AG09309 (cell line): ENCODE results near the gene DNAJC9.

Experiments used
- DNase-seq: peaks from one replicate; pipeline ENCODE4 v3.0.0-alpha.2; 2010; ENCODE audit warnings: low read depth
- H3K4me3 ChIP-seq: 2 replicates; pipeline ENCODE4 v1.5.1; 2011; ENCODE audit warnings: mild to moderate bottlenecking, low read depth, low read length, moderate library complexity; ENCODE audit not compliant: control insufficient read depth
- CTCF ChIP-seq: IDR thresholded peaks from 2 replicates; pipeline ENCODE4 v1.5.1; 2011; ENCODE audit warnings: mild to moderate bottlenecking, low read depth, low read length, inconsistent platforms; ENCODE audit not compliant: insufficient read depth, control insufficient read depth; ENCODE audit errors: missing control alignments

The DNAJC9 gene

GRCh38 chr10:73239908-73240307 lies 7.1 kb downstream of the DNAJC9 start:
- TF ChIP-seq CTCF: no peak
- no peak for DNase-seq
- no peak overlapping the region for H3K4me3 ChIP-seq

- H3K4me3 ChIP-seq: no peak overlapping the region
- TF ChIP-seq CTCF: no peak
- no peak for DNase-seq
Observed at GRCh38 chr10:73238990-73239566, 8.0 kb downstream of the DNAJC9 start.

- no peak overlapping the region for H3K4me3 ChIP-seq
- no peak for DNase-seq
- TF ChIP-seq CTCF: no peak
Observed at GRCh38 chr10:73234695-73235094, 12.4 kb downstream of the DNAJC9 start.

DNA sequence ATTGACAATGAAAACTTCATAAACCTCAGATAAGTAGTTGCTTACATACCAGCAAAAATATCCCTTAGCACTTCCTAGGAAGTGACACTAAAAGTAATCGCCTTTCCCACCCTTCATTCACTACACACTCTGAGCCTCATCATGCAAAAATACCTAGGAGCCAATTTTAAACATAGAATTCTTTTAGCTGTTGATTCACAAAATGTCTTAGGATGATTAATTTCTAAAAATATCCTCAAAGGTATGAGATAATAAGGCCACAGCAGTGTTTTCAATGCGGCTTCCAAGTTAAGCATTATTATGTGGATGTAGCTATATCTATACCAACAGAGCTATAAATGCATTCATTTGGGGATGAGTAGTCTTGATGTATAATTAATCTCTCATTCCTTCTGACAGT lies 13.2 kb downstream of the DNAJC9 start:
- no peak overlapping the region for H3K4me3 ChIP-seq
- no peak for TF ChIP-seq CTCF
- DNase-seq: no peak

DNA sequence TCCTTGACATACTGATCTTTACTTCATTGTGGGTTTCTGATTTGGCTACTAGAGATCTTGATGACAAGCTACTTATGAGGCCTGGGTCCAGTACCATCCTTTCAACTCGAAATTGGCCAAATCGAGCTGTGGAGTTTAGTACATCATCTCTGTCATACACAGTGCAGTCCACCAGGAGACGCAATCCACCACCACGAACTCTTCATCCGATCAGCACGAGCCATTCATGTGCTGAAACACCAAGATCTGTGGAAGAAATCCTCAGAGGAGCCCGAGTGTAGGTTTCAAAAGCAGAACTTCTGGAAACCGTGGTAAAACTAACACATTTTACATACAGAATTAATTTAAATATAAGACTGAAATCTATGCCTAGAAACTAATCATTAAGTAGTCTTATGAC lies 14.2 kb downstream of the DNAJC9 start:
- peak; percentile 8 for TF ChIP-seq CTCF

DNA sequence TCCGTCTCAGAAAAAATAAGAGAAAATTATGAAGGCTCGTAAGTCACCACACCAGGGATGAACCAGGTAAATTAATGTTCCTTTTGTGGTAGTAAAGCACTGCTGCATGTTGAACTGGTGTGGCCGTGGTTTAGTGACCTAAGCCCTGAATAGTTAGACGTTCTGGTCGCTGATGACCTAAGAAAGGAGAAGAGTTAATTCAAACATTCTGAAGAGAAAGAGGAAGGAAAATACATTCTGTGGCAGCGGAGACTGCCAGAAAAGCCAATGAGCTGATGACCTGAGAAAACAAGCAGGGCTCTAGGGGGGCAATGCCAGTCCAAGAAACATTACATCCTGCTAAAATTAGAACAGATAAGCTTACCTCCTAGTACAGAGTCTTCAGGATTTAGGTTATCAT lies 17.5 kb downstream of the DNAJC9 start:
- DNase-seq: no peak
- no peak overlapping the region for H3K4me3 ChIP-seq
- TF ChIP-seq CTCF: no peak

More for the DNA sequence above, 14.2 kb downstream of the DNAJC9 start:
- H3K4me3 ChIP-seq: no peak overlapping the region
- no peak for DNase-seq

DNA sequence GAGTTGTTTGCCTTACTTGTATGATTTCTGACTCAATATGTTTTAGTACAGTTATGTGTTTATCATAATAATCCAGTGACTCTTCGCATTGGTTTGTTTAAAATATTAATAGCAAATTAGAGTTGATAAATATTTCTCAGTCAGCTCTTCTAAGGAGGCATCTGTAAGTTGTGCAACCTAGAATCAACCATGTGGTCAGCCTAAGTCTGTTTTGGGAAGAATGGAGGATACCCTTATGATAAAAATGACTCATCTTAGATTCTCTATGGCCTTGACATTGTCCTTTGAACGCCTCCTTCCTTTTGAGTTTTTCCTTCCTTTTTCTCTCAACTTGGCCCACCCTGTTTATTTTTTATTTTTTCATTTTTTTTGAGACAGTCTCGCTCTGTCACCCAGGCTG lies 18.8 kb downstream of the DNAJC9 start:
- TF ChIP-seq CTCF: no peak

More for the DNA sequence above, 18.8 kb downstream of the DNAJC9 start:
- no peak overlapping the region for H3K4me3 ChIP-seq
- no peak for DNase-seq
